WTC11 (cell line): ENCODE results near the gene ITPK1. TPM values are rescaled to one million over a fixed set of nuclear protein-coding genes. Genes with fewer than 3 reads are reported as not detected.

ENCODE experiments used
- ATAC-seq: fragments of 200-7000 bp; cut with Tn5 transposase; 2 replicates; pipeline ENCODE4 v1.10.0; 2021; ENCODE audit warnings: mild to moderate bottlenecking, moderate library complexity
- CTCF ChIA-PET: fragments of 300-600 bp; sonication (Branson Sonifier 250); formaldehyde crosslinking; loops from one replicate; lab custom pipeline; 2021; ENCODE audit warnings: antibody characterized with exemption; lab: Charles Lee
- POLR2A ChIA-PET: fragments of 350-600 bp; sonication (Branson Sonifier 250); formaldehyde crosslinking; loops from one replicate; lab custom pipeline; 2021; ENCODE audit warnings: antibody characterized with exemption; lab: Charles Lee
- DNase-seq: peaks from one replicate; pipeline ENCODE4 v3.0.0; 2021; ENCODE audit warnings: low spot score
- H3K27ac Mint-ChIP-seq: 2 replicates; pipeline ENCODE4 v1.8.0; 2021; ENCODE audit warnings: mixed read lengths
- H3K27me3 Mint-ChIP-seq: 2 replicates; pipeline ENCODE4 v1.8.0; 2021; ENCODE audit warnings: low read depth, mild to moderate bottlenecking, moderate library complexity, mixed read lengths
- H3K36me3 Mint-ChIP-seq: 2 replicates; pipeline ENCODE4 v1.8.0; 2021; ENCODE audit warnings: mixed read lengths
- H3K4me1 Mint-ChIP-seq: 2 replicates; pipeline ENCODE4 v1.8.0; 2022; ENCODE audit warnings: mixed read lengths
- H3K4me3 Mint-ChIP-seq: 2 replicates; pipeline ENCODE4 v1.8.0; 2021; ENCODE audit warnings: mild to moderate bottlenecking, moderate library complexity, mixed read lengths
- H3K9me3 Mint-ChIP-seq: 2 replicates; pipeline ENCODE4 v1.8.0; 2021; ENCODE audit warnings: mixed read lengths
- ATF1 ChIP-seq: sonication (generic); formaldehyde crosslinking; IDR thresholded peaks from 2 replicates; pipeline ENCODE4 v1.8.1; 2023; ENCODE audit warnings: mild to moderate bottlenecking, moderate library complexity, missing genetic modification reagents
- EMX1 ChIP-seq: fragments of 250-450 bp; sonication (Bioruptor Pico); IDR thresholded peaks from 2 replicates; pipeline ENCODE4 v1.8.0; 2021; ENCODE audit warnings: mild to moderate bottlenecking
- ESRRA ChIP-seq: sonication (generic); formaldehyde crosslinking; IDR thresholded peaks from 2 replicates; pipeline ENCODE4 v1.8.1; 2022; ENCODE audit warnings: mild to moderate bottlenecking, missing genetic modification reagents, borderline replicate concordance
- GABPB1 ChIP-seq: sonication (generic); formaldehyde crosslinking; IDR thresholded peaks from 2 replicates; pipeline ENCODE4 v1.8.1; 2023; ENCODE audit warnings: mild to moderate bottlenecking, missing genetic modification reagents
- HMGA2 ChIP-seq: fragments of 250-450 bp; sonication (Bioruptor Pico); IDR thresholded peaks from 2 replicates; pipeline ENCODE4 v1.4.0; 2021; ENCODE audit warnings: mild to moderate bottlenecking, moderate library complexity
- KAT7 ChIP-seq: sonication (generic); formaldehyde crosslinking; IDR thresholded peaks from 2 replicates; pipeline ENCODE4 v1.8.1; 2023; ENCODE audit warnings: missing genetic modification reagents, mild to moderate bottlenecking, borderline replicate concordance
- NFYB ChIP-seq: sonication (generic); formaldehyde crosslinking; conservative IDR thresholded peaks from 2 replicates; pipeline ENCODE4 v1.8.0; 2022; ENCODE audit warnings: low read depth, missing genetic modification reagents
- NR2C2 ChIP-seq: sonication (generic); formaldehyde crosslinking; IDR thresholded peaks from 2 replicates; pipeline ENCODE4 v1.8.0; 2022; ENCODE audit warnings: mild to moderate bottlenecking, missing genetic modification reagents
- OVOL2 ChIP-seq: fragments of 250-450 bp; sonication (Bioruptor Pico); IDR thresholded peaks from 2 replicates; pipeline ENCODE4 v1.9.0; 2021; ENCODE audit warnings: mild to moderate bottlenecking, borderline replicate concordance
- RELA ChIP-seq: sonication (generic); formaldehyde crosslinking; IDR thresholded peaks from 2 replicates; pipeline ENCODE4 v1.8.1; 2022; ENCODE audit warnings: missing genetic modification reagents, mild to moderate bottlenecking, borderline replicate concordance
- SOX15 ChIP-seq: fragments of 250-450 bp; sonication (Bioruptor Pico); IDR thresholded peaks from 2 replicates; pipeline ENCODE4 v1.9.0; 2021; ENCODE audit warnings: mild to moderate bottlenecking
- TEAD1 ChIP-seq: sonication (generic); formaldehyde crosslinking; IDR thresholded peaks from 2 replicates; pipeline ENCODE4 v1.8.0; 2022; ENCODE audit warnings: mild to moderate bottlenecking, missing genetic modification reagents
- ZNF317 ChIP-seq: sonication (generic); formaldehyde crosslinking; IDR thresholded peaks from 2 replicates; pipeline ENCODE4 v1.8.1; 2023; ENCODE audit warnings: low read depth, mild to moderate bottlenecking, moderate library complexity, missing genetic modification reagents, borderline replicate concordance
- ZNF416 ChIP-seq: fragments of 250-450 bp; sonication (Bioruptor Pico); IDR thresholded peaks from 2 replicates; pipeline ENCODE4 v1.9.0; 2021; ENCODE audit warnings: mild to moderate bottlenecking, inconsistent platforms
- total RNA-seq: library from RNA; stranded (reverse); gene quantifications from 3 replicates; pipeline ENCODE4 v1.2.3, GENCODE V29; 2021
- TF ChIP-seq, protein P1 (sequence below): sonication (generic); formaldehyde crosslinking; IDR thresholded peaks from 2 replicates; pipeline ENCODE4 v1.8.0; 2023; ENCODE audit warnings: missing genetic modification reagents
- TF ChIP-seq, protein P2 (sequence below): sonication (generic); formaldehyde crosslinking; IDR thresholded peaks from 2 replicates; pipeline ENCODE4 v1.8.0; 2022; ENCODE audit warnings: mild to moderate bottlenecking, missing genetic modification reagents
- TF ChIP-seq, protein P3 (sequence below): fragments of 250-450 bp; sonication (Bioruptor Pico); IDR thresholded peaks from 2 replicates; pipeline ENCODE4 v1.9.0; 2021; ENCODE audit warnings: mild to moderate bottlenecking
- TF ChIP-seq, protein P4 (sequence below): sonication (generic); formaldehyde crosslinking; IDR thresholded peaks from 2 replicates; pipeline ENCODE4 v1.8.1; 2023; ENCODE audit warnings: mild to moderate bottlenecking, missing genetic modification reagents
- TF ChIP-seq, protein P5 (sequence below): sonication (generic); formaldehyde crosslinking; IDR thresholded peaks from 2 replicates; pipeline ENCODE4 v1.8.1; 2022; ENCODE audit warnings: mild to moderate bottlenecking, missing genetic modification reagents, moderate library complexity, borderline replicate concordance
- TF ChIP-seq, protein P6 (sequence below): sonication (generic); formaldehyde crosslinking; IDR thresholded peaks from 2 replicates; pipeline ENCODE4 v1.8.1; 2022; ENCODE audit warnings: low read depth, mild to moderate bottlenecking, moderate library complexity, missing genetic modification reagents, borderline replicate concordance
- TF ChIP-seq, protein P7 (sequence below): sonication (generic); formaldehyde crosslinking; IDR thresholded peaks from 2 replicates; pipeline ENCODE4 v1.8.1; 2023; ENCODE audit warnings: mild to moderate bottlenecking, missing genetic modification reagents
- TF ChIP-seq, protein P8 (sequence below): fragments of 200-600 bp; IDR thresholded peaks from 2 replicates; pipeline ENCODE4 v1.8.0; 2022; ENCODE audit warnings: antibody characterized with exemption

ITPK1 gene
- total RNA-seq, 1 experiment from 2014 or later: 144 TPM

DNA sequence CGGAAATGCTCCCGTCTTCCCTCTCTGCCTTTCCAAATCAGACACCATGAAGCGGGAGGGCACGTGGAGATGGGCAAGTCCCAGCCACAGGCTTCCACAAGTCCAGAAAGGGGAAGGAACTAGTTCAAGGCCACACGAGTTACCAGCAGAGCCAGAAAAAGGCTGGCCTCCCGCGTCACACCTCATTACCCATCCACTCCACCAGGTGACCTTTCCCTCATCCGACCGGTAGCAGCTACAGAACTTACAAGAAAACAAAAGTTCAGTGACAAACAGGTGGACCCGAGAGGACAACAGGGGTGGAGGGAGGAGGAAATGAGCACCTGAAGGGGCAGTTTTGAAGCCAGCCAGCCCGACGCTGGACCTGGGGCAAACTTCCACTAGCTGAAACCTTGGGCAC is 145.9 kb downstream of the ITPK1 start (continued):
- TF ChIP-seq, protein P1, sequence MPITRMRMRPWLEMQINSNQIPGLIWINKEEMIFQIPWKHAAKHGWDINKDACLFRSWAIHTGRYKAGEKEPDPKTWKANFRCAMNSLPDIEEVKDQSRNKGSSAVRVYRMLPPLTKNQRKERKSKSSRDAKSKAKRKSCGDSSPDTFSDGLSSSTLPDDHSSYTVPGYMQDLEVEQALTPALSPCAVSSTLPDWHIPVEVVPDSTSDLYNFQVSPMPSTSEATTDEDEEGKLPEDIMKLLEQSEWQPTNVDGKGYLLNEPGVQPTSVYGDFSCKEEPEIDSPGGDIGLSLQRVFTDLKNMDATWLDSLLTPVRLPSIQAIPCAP (CRISPR knock-in tag): no peak
- TF ChIP-seq, protein P2, sequence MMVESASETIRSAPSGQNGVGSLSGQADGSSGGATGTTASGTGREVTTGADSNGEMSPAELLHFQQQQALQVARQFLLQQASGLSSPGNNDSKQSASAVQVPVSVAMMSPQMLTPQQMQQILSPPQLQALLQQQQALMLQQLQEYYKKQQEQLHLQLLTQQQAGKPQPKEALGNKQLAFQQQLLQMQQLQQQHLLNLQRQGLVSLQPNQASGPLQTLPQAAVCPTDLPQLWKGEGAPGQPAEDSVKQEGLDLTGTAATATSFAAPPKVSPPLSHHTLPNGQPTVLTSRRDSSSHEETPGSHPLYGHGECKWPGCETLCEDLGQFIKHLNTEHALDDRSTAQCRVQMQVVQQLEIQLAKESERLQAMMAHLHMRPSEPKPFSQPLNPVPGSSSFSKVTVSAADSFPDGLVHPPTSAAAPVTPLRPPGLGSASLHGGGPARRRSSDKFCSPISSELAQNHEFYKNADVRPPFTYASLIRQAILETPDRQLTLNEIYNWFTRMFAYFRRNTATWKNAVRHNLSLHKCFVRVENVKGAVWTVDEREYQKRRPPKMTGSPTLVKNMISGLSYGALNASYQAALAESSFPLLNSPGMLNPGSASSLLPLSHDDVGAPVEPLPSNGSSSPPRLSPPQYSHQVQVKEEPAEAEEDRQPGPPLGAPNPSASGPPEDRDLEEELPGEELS: no peak
- TF ChIP-seq, protein P3, sequence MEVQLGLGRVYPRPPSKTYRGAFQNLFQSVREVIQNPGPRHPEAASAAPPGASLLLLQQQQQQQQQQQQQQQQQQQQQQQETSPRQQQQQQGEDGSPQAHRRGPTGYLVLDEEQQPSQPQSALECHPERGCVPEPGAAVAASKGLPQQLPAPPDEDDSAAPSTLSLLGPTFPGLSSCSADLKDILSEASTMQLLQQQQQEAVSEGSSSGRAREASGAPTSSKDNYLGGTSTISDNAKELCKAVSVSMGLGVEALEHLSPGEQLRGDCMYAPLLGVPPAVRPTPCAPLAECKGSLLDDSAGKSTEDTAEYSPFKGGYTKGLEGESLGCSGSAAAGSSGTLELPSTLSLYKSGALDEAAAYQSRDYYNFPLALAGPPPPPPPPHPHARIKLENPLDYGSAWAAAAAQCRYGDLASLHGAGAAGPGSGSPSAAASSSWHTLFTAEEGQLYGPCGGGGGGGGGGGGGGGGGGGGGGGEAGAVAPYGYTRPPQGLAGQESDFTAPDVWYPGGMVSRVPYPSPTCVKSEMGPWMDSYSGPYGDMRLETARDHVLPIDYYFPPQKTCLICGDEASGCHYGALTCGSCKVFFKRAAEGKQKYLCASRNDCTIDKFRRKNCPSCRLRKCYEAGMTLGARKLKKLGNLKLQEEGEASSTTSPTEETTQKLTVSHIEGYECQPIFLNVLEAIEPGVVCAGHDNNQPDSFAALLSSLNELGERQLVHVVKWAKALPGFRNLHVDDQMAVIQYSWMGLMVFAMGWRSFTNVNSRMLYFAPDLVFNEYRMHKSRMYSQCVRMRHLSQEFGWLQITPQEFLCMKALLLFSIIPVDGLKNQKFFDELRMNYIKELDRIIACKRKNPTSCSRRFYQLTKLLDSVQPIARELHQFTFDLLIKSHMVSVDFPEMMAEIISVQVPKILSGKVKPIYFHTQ (CRISPR knock-in tag): no peak
- no peak for TF ChIP-seq OVOL2 (CRISPR knock-in tag)
- no peak for TF ChIP-seq KAT7 (CRISPR knock-in tag)
- no peak for TF ChIP-seq SOX15
- no peak for TF ChIP-seq HMGA2 (CRISPR knock-in tag)
- no peak for TF ChIP-seq ESRRA (CRISPR knock-in tag)
- TF ChIP-seq ZNF317 (CRISPR knock-in tag): no peak
- no peak for TF ChIP-seq ATF1 (CRISPR knock-in tag)
- TF ChIP-seq, protein P4, sequence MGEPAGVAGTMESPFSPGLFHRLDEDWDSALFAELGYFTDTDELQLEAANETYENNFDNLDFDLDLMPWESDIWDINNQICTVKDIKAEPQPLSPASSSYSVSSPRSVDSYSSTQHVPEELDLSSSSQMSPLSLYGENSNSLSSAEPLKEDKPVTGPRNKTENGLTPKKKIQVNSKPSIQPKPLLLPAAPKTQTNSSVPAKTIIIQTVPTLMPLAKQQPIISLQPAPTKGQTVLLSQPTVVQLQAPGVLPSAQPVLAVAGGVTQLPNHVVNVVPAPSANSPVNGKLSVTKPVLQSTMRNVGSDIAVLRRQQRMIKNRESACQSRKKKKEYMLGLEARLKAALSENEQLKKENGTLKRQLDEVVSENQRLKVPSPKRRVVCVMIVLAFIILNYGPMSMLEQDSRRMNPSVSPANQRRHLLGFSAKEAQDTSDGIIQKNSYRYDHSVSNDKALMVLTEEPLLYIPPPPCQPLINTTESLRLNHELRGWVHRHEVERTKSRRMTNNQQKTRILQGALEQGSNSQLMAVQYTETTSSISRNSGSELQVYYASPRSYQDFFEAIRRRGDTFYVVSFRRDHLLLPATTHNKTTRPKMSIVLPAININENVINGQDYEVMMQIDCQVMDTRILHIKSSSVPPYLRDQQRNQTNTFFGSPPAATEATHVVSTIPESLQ: no peak

DNA sequence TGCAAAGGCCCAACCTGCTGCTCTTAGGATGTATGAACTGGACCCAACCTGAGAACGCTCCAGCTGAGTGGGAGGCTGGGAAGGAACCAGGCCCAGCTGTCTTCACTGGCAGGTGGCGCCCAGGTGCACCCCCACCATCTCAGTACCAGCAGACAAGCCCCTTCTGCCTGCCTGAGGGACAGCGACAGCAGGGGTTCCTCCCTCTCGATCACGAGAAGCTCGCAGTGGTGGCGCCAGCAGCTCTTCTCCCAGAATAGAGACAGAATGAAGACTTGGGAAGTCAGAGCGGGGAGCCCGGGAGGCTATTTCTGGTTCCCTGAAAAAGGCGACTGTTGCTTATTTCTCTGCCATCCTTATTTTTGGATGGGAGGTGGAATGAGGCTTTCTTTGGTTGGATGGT is 146.3 kb downstream of the ITPK1 start:
- peaks cover 49% of the 10 kb centered on the region for H3K4me1 Mint-ChIP-seq
- DNase-seq (no peak), ATAC-seq (no peak)
- no peaks in the 10 kb centered on the region for H3K27me3 Mint-ChIP-seq
- H3K9me3 Mint-ChIP-seq: peaks cover 15% of the 10 kb centered on the region
- ChIA-PET CTCF (interaction anchor here (0.6 to 1.9 kb wide), 7 partner anchors 14 to 215 kb away, joined by 3 to 14 read pairs (median 3); partner anchors contain the start of genes LYSET and MOAP1), POLR2A (no interaction called here)
- no peak overlapping the region for H3K4me3 Mint-ChIP-seq
- peak overlapping the region; percentile 74; the same call in 1 of the 2 replicates for H3K27ac Mint-ChIP-seq
- peaks cover 10% of the 10 kb centered on the region for H3K36me3 Mint-ChIP-seq
- TF ChIP-seq, protein P5, sequence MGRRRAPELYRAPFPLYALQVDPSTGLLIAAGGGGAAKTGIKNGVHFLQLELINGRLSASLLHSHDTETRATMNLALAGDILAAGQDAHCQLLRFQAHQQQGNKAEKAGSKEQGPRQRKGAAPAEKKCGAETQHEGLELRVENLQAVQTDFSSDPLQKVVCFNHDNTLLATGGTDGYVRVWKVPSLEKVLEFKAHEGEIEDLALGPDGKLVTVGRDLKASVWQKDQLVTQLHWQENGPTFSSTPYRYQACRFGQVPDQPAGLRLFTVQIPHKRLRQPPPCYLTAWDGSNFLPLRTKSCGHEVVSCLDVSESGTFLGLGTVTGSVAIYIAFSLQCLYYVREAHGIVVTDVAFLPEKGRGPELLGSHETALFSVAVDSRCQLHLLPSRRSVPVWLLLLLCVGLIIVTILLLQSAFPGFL (CRISPR knock-in tag): no peak
- TF ChIP-seq OVOL2 (CRISPR knock-in tag) (no peak), EMX1 (CRISPR knock-in tag) (no peak), RELA (CRISPR knock-in tag) (no peak), GABPB1 (CRISPR knock-in tag) (no peak), TEAD1 (CRISPR knock-in tag) (no peak), NR2C2 (CRISPR knock-in tag) (no peak), ZNF416 (CRISPR knock-in tag) (no peak), NFYB (CRISPR knock-in tag) (no peak), ATF1 (CRISPR knock-in tag) (no peak)
- TF ChIP-seq, protein P6, sequence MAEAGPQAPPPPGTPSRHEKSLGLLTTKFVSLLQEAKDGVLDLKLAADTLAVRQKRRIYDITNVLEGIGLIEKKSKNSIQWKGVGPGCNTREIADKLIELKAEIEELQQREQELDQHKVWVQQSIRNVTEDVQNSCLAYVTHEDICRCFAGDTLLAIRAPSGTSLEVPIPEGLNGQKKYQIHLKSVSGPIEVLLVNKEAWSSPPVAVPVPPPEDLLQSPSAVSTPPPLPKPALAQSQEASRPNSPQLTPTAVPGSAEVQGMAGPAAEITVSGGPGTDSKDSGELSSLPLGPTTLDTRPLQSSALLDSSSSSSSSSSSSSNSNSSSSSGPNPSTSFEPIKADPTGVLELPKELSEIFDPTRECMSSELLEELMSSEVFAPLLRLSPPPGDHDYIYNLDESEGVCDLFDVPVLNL (CRISPR knock-in tag): no peak
- TF ChIP-seq, protein P7, sequence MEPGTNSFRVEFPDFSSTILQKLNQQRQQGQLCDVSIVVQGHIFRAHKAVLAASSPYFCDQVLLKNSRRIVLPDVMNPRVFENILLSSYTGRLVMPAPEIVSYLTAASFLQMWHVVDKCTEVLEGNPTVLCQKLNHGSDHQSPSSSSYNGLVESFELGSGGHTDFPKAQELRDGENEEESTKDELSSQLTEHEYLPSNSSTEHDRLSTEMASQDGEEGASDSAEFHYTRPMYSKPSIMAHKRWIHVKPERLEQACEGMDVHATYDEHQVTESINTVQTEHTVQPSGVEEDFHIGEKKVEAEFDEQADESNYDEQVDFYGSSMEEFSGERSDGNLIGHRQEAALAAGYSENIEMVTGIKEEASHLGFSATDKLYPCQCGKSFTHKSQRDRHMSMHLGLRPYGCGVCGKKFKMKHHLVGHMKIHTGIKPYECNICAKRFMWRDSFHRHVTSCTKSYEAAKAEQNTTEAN (CRISPR knock-in tag): no peak
- TF ChIP-seq, protein P8, sequence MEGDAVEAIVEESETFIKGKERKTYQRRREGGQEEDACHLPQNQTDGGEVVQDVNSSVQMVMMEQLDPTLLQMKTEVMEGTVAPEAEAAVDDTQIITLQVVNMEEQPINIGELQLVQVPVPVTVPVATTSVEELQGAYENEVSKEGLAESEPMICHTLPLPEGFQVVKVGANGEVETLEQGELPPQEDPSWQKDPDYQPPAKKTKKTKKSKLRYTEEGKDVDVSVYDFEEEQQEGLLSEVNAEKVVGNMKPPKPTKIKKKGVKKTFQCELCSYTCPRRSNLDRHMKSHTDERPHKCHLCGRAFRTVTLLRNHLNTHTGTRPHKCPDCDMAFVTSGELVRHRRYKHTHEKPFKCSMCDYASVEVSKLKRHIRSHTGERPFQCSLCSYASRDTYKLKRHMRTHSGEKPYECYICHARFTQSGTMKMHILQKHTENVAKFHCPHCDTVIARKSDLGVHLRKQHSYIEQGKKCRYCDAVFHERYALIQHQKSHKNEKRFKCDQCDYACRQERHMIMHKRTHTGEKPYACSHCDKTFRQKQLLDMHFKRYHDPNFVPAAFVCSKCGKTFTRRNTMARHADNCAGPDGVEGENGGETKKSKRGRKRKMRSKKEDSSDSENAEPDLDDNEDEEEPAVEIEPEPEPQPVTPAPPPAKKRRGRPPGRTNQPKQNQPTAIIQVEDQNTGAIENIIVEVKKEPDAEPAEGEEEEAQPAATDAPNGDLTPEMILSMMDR: no peak
